H1 (cell line): ENCODE data around the gene CAPS. TPM values are rescaled to one million over a fixed set of nuclear protein-coding genes. Genes with fewer than 3 reads are reported as not detected.

Source experiments
- CTCF ChIA-PET: fragments of 300-600 bp; sonication (Branson Sonifier 250); formaldehyde crosslinking; loops from one replicate; lab custom pipeline; 2021; ENCODE audit not compliant: partially characterized antibody; lab: Charles Lee
- POLR2A ChIA-PET: fragments of 300-600 bp; sonication (Branson Sonifier 250); formaldehyde crosslinking; loops from one replicate; lab custom pipeline; 2021; ENCODE audit warnings: inconsistent platforms; ENCODE audit not compliant: partially characterized antibody; lab: Charles Lee
- DNase-seq, 2 experiments: peaks; one replicate each; pipeline versions ENCODE4 v3.0.0 to v3.0.0-alpha.2; 2010 to 2022; ENCODE audit warnings: low spot score in 2 of 2, low read depth in 1 of 2, mixed read lengths in 1 of 2
- FAIRE-seq: peaks from 2 replicates; lab custom pipeline; 2011; peaks lifted over from hg19 to GRCh38; lab: Jason Lieb, UNC
- H2AFZ ChIP-seq: 2 replicates; pipeline ENCODE4 v1.8.1; 2012; ENCODE audit warnings: low read length, inconsistent platforms
- H2AK5ac ChIP-seq: 2 replicates; pipeline ENCODE4 v1.6.1; 2013; ENCODE audit warnings: low read depth, low read length
- H2BK120ac ChIP-seq: replicated peaks from 2 replicates; pipeline ENCODE3; 2013; ENCODE audit warnings: low read depth, low read length, inconsistent platforms
- H2BK12ac ChIP-seq: 2 replicates; pipeline ENCODE4 v1.6.1; 2013; ENCODE audit warnings: low read depth, low read length
- H2BK15ac ChIP-seq: 2 replicates; pipeline ENCODE4 v1.6.1; 2013; ENCODE audit warnings: low read length
- H2BK20ac ChIP-seq: 2 replicates; pipeline ENCODE4 v1.6.1; 2013; ENCODE audit warnings: low read length
- H2BK5ac ChIP-seq: 2 replicates; pipeline ENCODE4 v1.6.1; 2013; ENCODE audit warnings: low read depth, low read length
- H3K14ac ChIP-seq: 2 replicates; pipeline ENCODE4 v1.6.1; 2013; ENCODE audit warnings: inconsistent platforms; ENCODE audit not compliant: insufficient read length
- H3K18ac ChIP-seq: 2 replicates; pipeline ENCODE4 v1.6.1; 2013; ENCODE audit warnings: low read length; ENCODE audit errors: extremely low read depth
- H3K23ac ChIP-seq: 2 replicates; pipeline ENCODE4 v1.6.1; 2013; ENCODE audit warnings: inconsistent platforms; ENCODE audit not compliant: insufficient read length
- H3K23me2 ChIP-seq: 2 replicates; pipeline ENCODE4 v1.6.1; 2013; ENCODE audit warnings: low read depth, low read length
- H3K27ac ChIP-seq: 2 replicates; pipeline ENCODE4 v1.6.1; 2011; ENCODE audit warnings: low read depth, low read length, inconsistent platforms
- H3K27me3 ChIP-seq, 4 experiments: replicated peaks in 1 of 4; 1 replicate in 1 of 4; 2 replicates in 3 of 4; pipeline versions ENCODE4 v1.6.1 to v1.8.1; 2011 to 2013; ENCODE audit warnings: low read length in 3 of 4, mild to moderate bottlenecking in 3 of 4, inconsistent platforms in 2 of 4, mixed read lengths in 2 of 4, moderate library complexity in 1 of 4; ENCODE audit not compliant: control insufficient read depth in 3 of 4, insufficient read depth in 3 of 4; ENCODE audit errors: extremely low read depth in 1 of 4
- H3K36me3 ChIP-seq, 4 experiments: 2 replicates each; pipeline versions ENCODE4 v1.6.1 to v1.8.1; 2011 to 2013; ENCODE audit warnings: mild to moderate bottlenecking in 4 of 4, low read length in 3 of 4, moderate library complexity in 2 of 4, control low read depth in 1 of 4, inconsistent platforms in 1 of 4; ENCODE audit not compliant: insufficient read depth in 4 of 4, control insufficient read depth in 2 of 4
- H3K4ac ChIP-seq: replicated peaks from 2 replicates; pipeline ENCODE3; 2013; ENCODE audit warnings: low read length, low read depth, mixed read lengths, inconsistent platforms; ENCODE audit not compliant: insufficient read length
- H3K4me1 ChIP-seq, 4 experiments: replicated peaks in 1 of 4; 1 replicate in 1 of 4; 2 replicates in 3 of 4; pipeline versions ENCODE4 v1.6.1 to v1.8.1; 2011 to 2013; ENCODE audit warnings: low read length in 3 of 4, inconsistent platforms in 2 of 4, mixed read lengths in 1 of 4; ENCODE audit not compliant: insufficient read depth in 4 of 4, control insufficient read depth in 3 of 4
- H3K4me2 ChIP-seq, 2 experiments: 2 replicates each; pipeline versions ENCODE4 v1.6.1 to v1.8.1; 2011 to 2013; ENCODE audit warnings: low read depth in 2 of 2, low read length in 2 of 2, control low read depth in 1 of 2, inconsistent platforms in 1 of 2, mild to moderate bottlenecking in 1 of 2; ENCODE audit not compliant: insufficient read depth in 1 of 2
- H3K4me3 ChIP-seq, 4 experiments: fragments of 200-600, 300-600 bp in 1 of 4; sonication (generic), shearing (Covaris generic), sonication (Bioruptor Twin) in 1 of 4; 2 replicates each; pipeline versions ENCODE4 v1.5.1 to v1.8.1; 2011 to 2016; ENCODE audit warnings: low read length in 4 of 4, low read depth in 3 of 4, control low read depth in 2 of 4, inconsistent platforms in 2 of 4, mild to moderate bottlenecking in 2 of 4, mixed read lengths in 1 of 4, moderate library complexity in 1 of 4; ENCODE audit not compliant: insufficient read depth in 2 of 4; ENCODE audit errors: extremely low read depth in 1 of 4
- H3K56ac ChIP-seq: replicated peaks from 2 replicates; pipeline ENCODE3; 2013; ENCODE audit warnings: low read depth, mild to moderate bottlenecking, mixed read lengths, low read length, inconsistent platforms; ENCODE audit not compliant: insufficient read length
- H3K79me1 ChIP-seq: 2 replicates; pipeline ENCODE4 v1.6.1; 2013; ENCODE audit warnings: low read depth, low read length, control low read depth
- H3K79me2 ChIP-seq, 2 experiments: 2 replicates each; pipeline versions ENCODE4 v1.6.1 to v1.8.1; 2012 to 2013; ENCODE audit warnings: low read length in 2 of 2, mild to moderate bottlenecking in 2 of 2, inconsistent platforms in 1 of 2; ENCODE audit not compliant: insufficient read depth in 2 of 2, control insufficient read depth in 1 of 2
- H3K9ac ChIP-seq, 4 experiments: replicated peaks in 1 of 4; 1 replicate in 1 of 4; 2 replicates in 3 of 4; pipeline versions ENCODE4 v1.6.1 to v1.8.1; 2011 to 2013; ENCODE audit warnings: low read depth in 3 of 4, low read length in 3 of 4, control low read depth in 2 of 4, mild to moderate bottlenecking in 2 of 4, moderate library complexity in 2 of 4, inconsistent platforms in 1 of 4; ENCODE audit errors: extremely low read depth in 1 of 4
- H3K9me3 ChIP-seq, 2 experiments: 2 replicates each; pipeline versions ENCODE4 v1.6.1 to v1.8.1; 2012 to 2013; ENCODE audit warnings: mild to moderate bottlenecking in 2 of 2, moderate library complexity in 2 of 2, control low read depth in 1 of 2, inconsistent platforms in 1 of 2, low read depth in 1 of 2, low read length in 1 of 2, mixed read lengths in 1 of 2; ENCODE audit not compliant: insufficient read depth in 2 of 2
- H4K20me1 ChIP-seq, 2 experiments: replicated peaks in 1 of 2; 2 replicates each; pipeline versions ENCODE3 to v1.8.1; 2011 to 2013; ENCODE audit warnings: inconsistent platforms in 2 of 2, low read length in 2 of 2, mild to moderate bottlenecking in 1 of 2; ENCODE audit not compliant: insufficient read depth in 2 of 2, control insufficient read depth in 1 of 2
- H4K5ac ChIP-seq: 2 replicates; pipeline ENCODE4 v1.6.1; 2013; ENCODE audit warnings: low read length, low read depth, mixed read lengths, inconsistent platforms; ENCODE audit not compliant: insufficient read length
- H4K8ac ChIP-seq: 2 replicates; pipeline ENCODE4 v1.8.0; 2013; ENCODE audit warnings: mild to moderate bottlenecking, moderate library complexity, low read length, inconsistent platforms; ENCODE audit not compliant: insufficient read depth; ENCODE audit errors: extremely low read depth
- H4K91ac ChIP-seq: replicated peaks from 2 replicates; pipeline ENCODE3; 2013; ENCODE audit warnings: low read length, mixed read lengths, inconsistent platforms; ENCODE audit not compliant: insufficient read length
- ATF2 ChIP-seq: IDR thresholded peaks from 2 replicates; pipeline ENCODE4 v1.6.1; 2012; ENCODE audit warnings: low read length, inconsistent platforms
- CBX8 ChIP-seq: fragments of 300-800, 300-1000 bp; sonication (generic); IDR thresholded peaks from 2 replicates; pipeline ENCODE4 v1.7.1; 2016; ENCODE audit warnings: low read depth, low read length, borderline replicate concordance
- E2F6 ChIP-seq: IDR thresholded peaks from 2 replicates; pipeline ENCODE4 v1.6.1; 2012; ENCODE audit warnings: inconsistent platforms
- MAX ChIP-seq: IDR thresholded peaks from 2 replicates; pipeline ENCODE4 v1.6.1; 2012; ENCODE audit warnings: inconsistent platforms
- NRF1 ChIP-seq: IDR thresholded peaks from 2 replicates; pipeline ENCODE4 v1.6.1; 2011; ENCODE audit warnings: mild to moderate bottlenecking, low read depth, low read length, improper control_type of control experiment
- SP1 ChIP-seq: IDR thresholded peaks from 2 replicates; pipeline ENCODE4 v1.6.1; 2011; ENCODE audit warnings: low read depth, low read length
- TAF1 ChIP-seq: IDR thresholded peaks from 2 replicates; pipeline ENCODE4 v1.6.1; 2011; ENCODE audit warnings: mild to moderate bottlenecking, low read depth, low read length
- WGBS, 2 experiments: shearing (Covaris generic) in 1 of 2; methylation state at CpG; one replicate each; pipeline versions ENCODE4 v1.1.6 to v1.1.7; 2013 to 2015; ENCODE audit warnings: low lambda C conversion rate in 2 of 2, mixed read lengths in 2 of 2, inconsistent platforms in 1 of 2, low coverage in 1 of 2, missing lambda C conversion rate in 1 of 2; ENCODE audit not compliant: insufficient replicate concordance in 2 of 2, insufficient coverage in 1 of 2, insufficient read length in 1 of 2; ENCODE audit errors: extremely low coverage in 1 of 2, missing lambda C conversion rate in 1 of 2; 5-methylcytosine and 5-hydroxymethylcytosine counted together
- polyA plus RNA-seq, 7 experiments: library from polyadenylated mRNA; depleted of rRNA in 3 of 7; stranded (reverse) in 5 of 7; unstranded in 2 of 7; fragments of >200 nt in 5 of 7; fragments of 200-250 nt in 2 of 7; gene quantifications; 1 replicate in 5 of 7; 2 replicates in 1 of 7; 4 replicates in 1 of 7; pipeline versions ENCODE4 v1.2.1 to v1.2.3, GENCODE V29; 2011 to 2013; ENCODE audit warnings: missing spikeins in 2 of 7, mixed read lengths in 2 of 7
- total RNA-seq: library from RNA; stranded (reverse); fragmentation: NEBNext Ultra II Directional; extraction: Animal tissue kit (Norgen Biotek cat#: 25700); gene quantifications from 2 replicates; pipeline ENCODE4 v1.2.1, GENCODE V29; 2021

CAPS gene
- total and polyA plus RNA-seq, 2 of the 8 experiments (the other 6 are each of a cell fraction or from before 2014, with no cell fraction given), result 2.1 to 2.4 TPM

GRCh38 chr19:5963855-5964254 lies 49.8 kb downstream of the CAPS start:
- peaks cover 13 to 29% (median 15%) of the 10 kb centered on the region in 4 experiments for H3K4me1 ChIP-seq
- no peak for DNase-seq
- no peak for FAIRE-seq
- no peak for TF ChIP-seq ATF2
- no peak for TF ChIP-seq CBX8
- no peak for TF ChIP-seq SP1
- no peak for TF ChIP-seq E2F6
- no peak for TF ChIP-seq NRF1
- TF ChIP-seq TAF1, result no peak
- no peak for TF ChIP-seq MAX

More at GRCh38 chr19:5963855-5964254, 49.8 kb downstream of the CAPS start:
- no peak overlapping the region for H2BK12ac ChIP-seq
- no peak overlapping the region for H3K4me3 ChIP-seq
- no peak overlapping the region for H4K91ac ChIP-seq
- H2AFZ ChIP-seq, result no peak overlapping the region
- ChIA-PET CTCF (interaction anchor here (0.7 kb wide), 1 partner anchor 58 kb away, joined by 3 read pairs; no protein-coding TSS in a partner anchor), POLR2A (interaction anchor here (1.1 to 1.4 kb wide), 2 partner anchors 9 to 14 kb away, joined by 3 to 4 read pairs; partner anchors contain the start of gene RANBP3)
- no peak overlapping the region for H4K5ac ChIP-seq
- H3K79me2 ChIP-seq, result peaks cover 12 to 95% of the 10 kb centered on the region in 2 experiments; a peak in 3 of 4 replicates
- H2BK15ac ChIP-seq, result 0 out of 2 replicates have a peak overlapping the region, but pooled peaks have one; percentile 11
- H3K18ac ChIP-seq, result 0 out of 2 replicates have a peak overlapping the region, but pooled peaks have one; percentile 78
- H3K14ac ChIP-seq, result no peak overlapping the region
- peaks cover 53% of the 10 kb centered on the region for H3K79me1 ChIP-seq
- H4K8ac ChIP-seq, result no peak overlapping the region
- H2BK120ac ChIP-seq, result no peak overlapping the region
- no peak overlapping the region for H3K4ac ChIP-seq
- no peak overlapping the region for H3K56ac ChIP-seq
- H3K36me3 ChIP-seq, result no peaks in the 10 kb centered on the region
- 86% methylated on average over 5 of the region's 7 CpGs; no CpG with 5 or more reads in 1 of the 2 experiments for WGBS, 2 experiments
- peaks cover 57 to 72% of the 10 kb centered on the region in 2 experiments for H4K20me1 ChIP-seq
- H3K23ac ChIP-seq, result no peak overlapping the region
- H2AK5ac ChIP-seq, result peak overlapping the region; percentile 55; the same call in 1 of the 2 replicates
- no peak overlapping the region for H3K9ac ChIP-seq
- H3K4me2 ChIP-seq, result no peak overlapping the region
- no peaks in the 10 kb centered on the region for H3K27me3 ChIP-seq
- no peak overlapping the region for H2BK20ac ChIP-seq
- no peak overlapping the region for H3K27ac ChIP-seq
- H3K9me3 ChIP-seq, result no peaks in the 10 kb centered on the region
- no peak overlapping the region for H2BK5ac ChIP-seq
- no peaks in the 10 kb centered on the region for H3K23me2 ChIP-seq
